NCI-H1436 treated with DMSO at 0.1 percent for 48 hours (cell line): Measurements from ENCODE around the gene SND1.
"Not testable (repeated sequence)": the region's sequence is repeated elsewhere in the genome, so short reads cannot be mapped to it uniquely, and the experiment has no call there.

Experiments
- DNase-seq: peaks from one replicate; lab custom pipeline; 2025; lab: John Stamatoyannopoulos, UW

SND1 gene

DNA sequence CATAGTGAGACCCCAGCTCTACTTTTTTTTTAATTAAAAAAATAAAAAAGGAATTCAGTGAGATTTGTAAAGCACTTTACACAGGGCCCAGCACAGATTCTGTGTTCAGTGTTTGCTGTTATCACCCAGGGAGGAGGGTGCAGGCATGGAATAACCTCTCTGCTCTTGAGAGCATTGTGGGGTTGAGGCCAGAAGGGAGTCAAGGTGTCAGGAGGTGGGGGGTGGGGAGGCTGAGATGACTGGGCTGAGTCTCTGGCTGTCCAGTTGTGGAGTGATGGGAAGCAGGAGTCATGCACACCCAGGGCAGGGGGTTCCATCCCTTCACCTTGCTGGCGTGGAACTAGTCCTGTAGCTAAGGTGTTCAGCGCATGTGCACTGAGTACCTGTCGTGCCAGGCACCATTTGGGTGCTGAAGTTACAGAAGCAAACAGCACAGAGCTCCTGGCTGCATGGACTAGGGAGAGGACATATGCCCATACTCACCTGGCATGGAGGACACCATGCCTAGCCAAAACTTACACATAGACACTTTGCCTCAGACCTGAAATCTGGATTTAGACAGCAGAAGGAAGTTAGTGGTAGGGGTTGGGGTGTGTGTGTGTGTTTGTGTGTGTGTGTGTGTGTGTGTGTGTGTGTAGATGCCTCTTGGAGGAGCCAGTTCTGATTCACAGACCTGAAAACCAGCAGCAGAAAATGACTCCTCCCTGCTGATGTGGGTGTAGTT lies 448.4 kb downstream of the SND1 start:
- DNase-seq, result no peak

GRCh38 chr7:128100949-128101713 lies 449.1 kb downstream of the SND1 start:
- DNase-seq, result no peak

GRCh38 chr7:128102490-128103291 lies 450.7 kb downstream of the SND1 start:
- no peak for DNase-seq

- no peak for DNase-seq
Measured at GRCh38 chr7:128103498-128104107, 451.6 kb downstream of the SND1 start.

GRCh38 chr7:128104108-128104742 lies 452.2 kb downstream of the SND1 start:
- no peak for DNase-seq

- no peak for DNase-seq
Measured at GRCh38 chr7:128105228-128106022, 453.4 kb downstream of the SND1 start.

GRCh38 chr7:128106821-128107220 lies 454.8 kb downstream of the SND1 start:
- no peak for DNase-seq

- DNase-seq, result not testable (repeated sequence)
Measured at GRCh38 chr7:128107516-128107915, 455.5 kb downstream of the SND1 start.

- DNase-seq, result no peak
Measured at GRCh38 chr7:128108129-128108528, 456.1 kb downstream of the SND1 start.

DNA sequence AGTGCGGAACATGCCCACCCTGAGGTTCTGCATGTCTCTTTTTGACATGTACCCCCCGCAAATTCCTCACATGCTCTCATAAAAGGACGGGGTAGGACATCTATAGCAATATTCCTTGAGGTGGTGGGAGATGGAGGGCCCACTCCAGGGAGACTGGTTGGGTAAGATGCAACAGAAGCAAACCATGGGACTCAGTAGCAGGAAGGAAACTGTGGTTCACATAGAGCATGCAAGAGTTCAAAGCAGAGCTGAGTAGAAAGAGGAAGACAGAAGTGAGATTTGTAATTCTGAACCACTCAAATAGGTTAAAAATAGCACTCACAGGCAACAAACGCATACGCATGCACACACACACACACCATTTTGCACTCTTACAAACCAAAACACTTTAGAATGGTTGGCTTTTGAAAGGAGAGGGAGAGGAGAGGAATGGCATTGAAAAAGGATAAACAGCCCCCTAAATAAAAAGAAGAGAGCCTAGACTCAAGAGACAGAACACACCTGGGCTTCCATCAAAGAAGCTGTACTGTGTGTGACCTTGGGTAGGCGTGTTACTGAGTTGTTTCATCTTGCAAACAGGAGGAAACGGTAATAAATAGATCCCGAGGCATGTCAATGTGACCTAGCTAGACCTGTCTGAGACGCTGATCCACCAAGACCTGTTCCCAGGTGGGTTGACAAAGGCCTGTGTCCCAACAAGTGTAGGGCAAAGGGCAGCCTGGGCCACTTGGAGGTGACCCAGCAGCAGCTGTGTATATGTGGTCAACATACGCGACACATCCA lies 456.8 kb downstream of the SND1 start:
- no peak for DNase-seq

DNA sequence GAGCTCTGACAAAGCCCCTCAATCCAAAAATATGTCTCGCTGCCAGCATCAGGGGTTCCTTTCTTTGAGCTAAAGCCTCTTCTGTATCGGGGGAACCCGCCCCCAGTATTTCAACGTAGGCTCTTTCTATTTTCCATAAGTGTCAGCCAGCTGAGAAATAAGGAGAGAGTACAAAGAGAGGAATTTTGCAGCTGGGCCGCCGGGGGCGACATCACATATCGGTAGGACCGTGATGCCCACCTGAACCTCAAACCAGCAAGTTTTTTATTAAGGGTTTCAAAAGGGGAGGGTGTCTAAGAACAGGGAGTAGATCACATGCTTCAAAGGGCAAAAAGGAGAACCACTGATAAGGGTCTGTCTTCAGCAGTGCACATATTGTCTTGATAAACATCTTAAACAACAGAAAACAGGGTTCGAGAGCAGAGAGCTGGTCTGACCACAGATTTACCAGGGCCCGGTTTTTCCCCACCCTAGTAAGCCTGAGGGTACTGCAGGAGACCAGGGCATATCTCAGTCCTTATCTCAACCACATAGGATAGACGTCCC lies 457.5 kb downstream of the SND1 start:
- not testable (repeated sequence) for DNase-seq

- DNase-seq, result no peak
Measured at GRCh38 chr7:128110641-128111364, 458.8 kb downstream of the SND1 start.

GRCh38 chr7:128112018-128112780 lies 460.2 kb downstream of the SND1 start:
- DNase-seq, result peak; percentile 22

- DNase-seq, result peak; percentile 21
Measured at GRCh38 chr7:128112781-128113221, 460.8 kb downstream of the SND1 start.

DNA sequence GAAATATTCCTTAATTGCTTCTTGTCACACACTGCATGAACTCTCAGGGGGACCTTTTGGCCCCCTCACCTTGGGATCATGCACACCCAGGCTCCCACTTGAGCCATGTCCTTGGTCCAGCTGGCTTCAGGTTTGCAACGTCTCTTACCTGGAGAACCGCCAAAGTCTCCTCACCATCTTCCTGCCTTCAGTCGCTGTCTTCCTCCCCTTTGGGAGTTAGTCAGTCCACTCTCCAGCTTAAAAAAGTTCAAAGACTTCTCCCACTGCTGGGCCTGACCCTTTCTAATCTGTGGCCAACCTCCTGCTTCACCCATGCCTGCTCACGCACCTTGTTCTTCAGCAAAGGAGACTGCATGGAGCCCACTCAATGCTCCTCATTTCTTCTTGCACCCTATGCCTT lies 461.8 kb downstream of the SND1 start:
- DNase-seq, result no peak

DNA sequence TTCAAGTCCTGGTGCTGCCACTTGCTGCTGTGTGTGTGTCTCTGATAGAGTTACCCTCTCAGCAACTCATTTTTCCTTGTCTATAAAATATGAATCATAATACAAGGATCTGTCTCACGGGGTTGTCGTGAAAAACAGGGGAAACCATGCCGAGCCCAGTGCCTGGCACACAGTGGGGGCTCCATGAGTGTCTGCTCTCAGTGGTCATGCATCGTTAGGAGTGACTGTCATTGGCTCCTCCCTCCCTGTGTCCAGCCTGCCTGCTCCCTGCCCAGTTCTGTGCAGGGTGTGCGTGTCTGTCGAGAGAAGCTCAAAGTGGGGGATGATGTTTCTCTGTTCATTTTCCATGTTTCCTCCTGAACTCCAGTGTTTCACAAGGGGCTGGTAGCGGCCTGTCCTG lies 462.8 kb downstream of the SND1 start:
- DNase-seq, result no peak

DNA sequence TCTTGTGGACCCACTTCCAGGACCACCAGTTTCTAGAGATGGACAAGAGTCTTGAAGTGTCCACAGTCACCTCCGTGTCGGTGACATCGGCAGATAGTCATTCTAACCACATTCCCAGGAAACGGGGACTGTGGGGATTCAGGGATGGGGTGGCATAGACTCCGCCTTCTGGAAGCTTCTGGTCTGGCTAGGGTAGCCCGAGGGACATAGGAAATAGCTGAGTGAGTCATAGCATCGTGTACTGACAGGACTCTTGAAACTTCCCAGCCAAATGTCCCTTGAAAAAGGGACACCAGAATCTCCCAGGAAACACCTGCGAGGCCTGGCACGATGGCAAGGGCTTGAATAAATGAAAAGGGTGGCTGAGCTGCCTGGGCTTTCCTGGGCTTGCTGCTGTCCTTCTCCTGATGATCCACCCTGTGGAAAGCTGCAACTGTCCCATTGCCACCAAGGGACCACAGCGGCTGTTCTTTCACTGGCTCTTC lies 463.4 kb downstream of the SND1 start:
- DNase-seq, result no peak
